Panc1 (cell line): ENCODE measurements around the gene RBMS3. TPM values are rescaled to one million over a fixed set of nuclear protein-coding genes. Genes with fewer than 3 reads are reported as not detected.

Experiments used
- ATAC-seq: fragments of 200-7000 bp; cut with Tn5 transposase; 2 replicates; pipeline ENCODE4 v1.9.1; 2020; ENCODE audit warnings: mild to moderate bottlenecking, moderate library complexity
- BruUV-seq: library from RNA; stranded (reverse); fragments of 400-500 nt; replicated peaks from 2 replicates; lab custom pipeline; 2021; lab: Mats Ljungman, UMichigan
- CTCF ChIA-PET: fragments of 300-600 bp; sonication (Branson Sonifier 250); formaldehyde crosslinking; loops from one replicate; lab custom pipeline; 2022; ENCODE audit warnings: antibody characterized with exemption; lab: Charles Lee
- POLR2A ChIA-PET: fragments of 300-600 bp; sonication (Branson Sonifier 250); formaldehyde crosslinking; loops from one replicate; lab custom pipeline; 2022; ENCODE audit warnings: antibody characterized with exemption; lab: Charles Lee
- DNase-seq: peaks from one replicate; pipeline ENCODE4 v3.0.0-alpha.2; 2010; ENCODE audit warnings: low read depth, low spot score
- H3K27ac ChIP-seq: 2 replicates; pipeline ENCODE4 v1.5.1; 2011; ENCODE audit warnings: mild to moderate bottlenecking, low read length, inconsistent platforms
- H3K27me3 ChIP-seq: fragments of 200-500 bp; sonication (Bioruptor generic); 2 replicates; pipeline ENCODE4 v1.6.0; 2014; ENCODE audit warnings: low read length, inconsistent platforms; ENCODE audit not compliant: control insufficient read depth, insufficient read depth
- H3K36me3 ChIP-seq: fragments of 200-500 bp; sonication (Bioruptor generic); 2 replicates; pipeline ENCODE4 v1.5.1; 2014; ENCODE audit warnings: inconsistent platforms, mild to moderate bottlenecking, low read length, moderate library complexity; ENCODE audit not compliant: control insufficient read depth, insufficient read depth
- H3K4me1 ChIP-seq: 2 replicates; pipeline ENCODE4 v1.5.1; 2011; ENCODE audit warnings: inconsistent platforms, mild to moderate bottlenecking, low read length, moderate library complexity; ENCODE audit not compliant: control insufficient read depth, insufficient read depth
- H3K4me3 ChIP-seq, 2 experiments: 2 replicates each; pipeline ENCODE4 v1.5.1; 2011 to 2012; ENCODE audit warnings: low read depth in 2 of 2, low read length in 2 of 2, mild to moderate bottlenecking in 2 of 2, inconsistent platforms in 1 of 2, moderate library complexity in 1 of 2
- H3K9me3 ChIP-seq: fragments of 200-500 bp; sonication (Bioruptor generic); 2 replicates; pipeline ENCODE4 v1.5.1; 2014; ENCODE audit warnings: low read depth, mild to moderate bottlenecking, inconsistent platforms, low read length, moderate library complexity; ENCODE audit not compliant: control insufficient read depth, insufficient read depth
- CTCF ChIP-seq: fragments of 450-650 bp; IDR thresholded peaks from 2 replicates; pipeline ENCODE4 v1.5.1; 2017; ENCODE audit warnings: mild to moderate bottlenecking
- POLR2AphosphoS5 ChIP-seq: IDR thresholded peaks from 2 replicates; pipeline ENCODE4 v1.6.1; 2012; ENCODE audit warnings: mild to moderate bottlenecking, low read depth, low read length, moderate library complexity
- SIN3A ChIP-seq: IDR thresholded peaks from 2 replicates; pipeline ENCODE4 v1.6.1; 2012; ENCODE audit warnings: low read depth, mild to moderate bottlenecking, low read length, moderate library complexity, borderline replicate concordance; ENCODE audit not compliant: insufficient read depth
- TCF7L2 ChIP-seq: IDR thresholded peaks from 2 replicates; pipeline ENCODE4 v1.6.1; 2011; ENCODE audit warnings: mild to moderate bottlenecking, low read depth, low read length, inconsistent platforms
- in situ Hi-C: cut with HindIII; loops from 2 replicates; pipeline ENCODE4 v1.10.0; 2016; ENCODE audit warnings: low sequenced_read_pairs, low pct_unique_long_range_greater_than_20kb
- intact Hi-C: fragments of 100-400 bp; cut with micrococcal nuclease; formaldehyde crosslinking; loops from one replicate; pipeline ENCODE4 v1.10.0; 2022; ENCODE audit not compliant: unreplicated experiment
- total RNA-seq: library from RNA; stranded (reverse); gene quantifications from one replicate; pipeline ENCODE4 v1.2.1, GENCODE V29; 2021; ENCODE audit not compliant: unreplicated experiment
- TF ChIP-seq, protein P1 (sequence below), 2 experiments: IDR thresholded peaks; 2 replicates each; pipeline ENCODE4 v1.6.1; 2011 to 2012; ENCODE audit warnings: low read depth in 2 of 2, control low read depth in 1 of 2, low read length in 1 of 2, mild to moderate bottlenecking in 1 of 2, moderate library complexity in 1 of 2; ENCODE audit not compliant: insufficient read depth in 1 of 2

RBMS3 gene
- total RNA-seq, 1 experiment from 2014 or later: 1.1 TPM

DNA sequence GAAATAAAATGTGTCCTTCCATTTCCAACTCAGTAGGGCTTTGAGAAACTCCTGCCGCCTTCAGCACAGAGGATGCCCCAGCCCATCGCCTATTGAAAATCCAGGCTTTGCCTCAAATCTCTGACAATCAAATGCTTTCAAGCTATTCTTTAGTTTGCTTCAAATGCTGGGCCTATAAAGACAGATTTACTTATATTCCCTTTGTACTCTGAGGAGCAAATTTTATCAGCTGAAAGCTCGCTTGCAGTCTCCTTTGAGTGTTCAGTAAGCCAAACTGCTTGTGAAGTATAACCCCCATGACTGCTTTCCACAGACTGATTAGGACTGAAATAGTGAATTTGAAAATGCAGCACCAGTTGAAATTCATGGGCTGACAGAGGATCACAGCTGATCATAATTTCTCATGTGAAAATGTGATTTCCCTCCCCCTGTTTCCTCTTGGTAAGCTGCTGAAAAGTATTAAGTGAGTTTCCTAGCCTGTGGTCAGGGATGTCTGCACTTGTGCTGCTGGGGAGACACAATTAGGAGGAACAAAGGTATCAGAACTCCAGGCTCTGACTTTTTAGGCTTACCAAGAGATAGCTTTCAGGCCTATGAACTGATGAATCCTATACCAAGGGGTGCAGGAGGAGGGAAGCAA, 762.2 kb downstream of the RBMS3 start:
- ATAC-seq (no peak), DNase-seq (no peak)
- H3K36me3 ChIP-seq: no peaks in the 10 kb centered on the region
- H3K9me3 ChIP-seq: no peaks in the 10 kb centered on the region
- intact Hi-C loops (loop anchor here (2.0 to 5.0 kb wide), 3 partner anchors 154 to 704 kb away; no protein-coding TSS in a partner anchor), in situ Hi-C loops (no loop called here)
- no TSS peak for BruUV-seq
- TF ChIP-seq POLR2AphosphoS5 (no peak), CTCF (no peak), TCF7L2 (no peak), SIN3A (no peak)
- TF ChIP-seq, protein P1, sequence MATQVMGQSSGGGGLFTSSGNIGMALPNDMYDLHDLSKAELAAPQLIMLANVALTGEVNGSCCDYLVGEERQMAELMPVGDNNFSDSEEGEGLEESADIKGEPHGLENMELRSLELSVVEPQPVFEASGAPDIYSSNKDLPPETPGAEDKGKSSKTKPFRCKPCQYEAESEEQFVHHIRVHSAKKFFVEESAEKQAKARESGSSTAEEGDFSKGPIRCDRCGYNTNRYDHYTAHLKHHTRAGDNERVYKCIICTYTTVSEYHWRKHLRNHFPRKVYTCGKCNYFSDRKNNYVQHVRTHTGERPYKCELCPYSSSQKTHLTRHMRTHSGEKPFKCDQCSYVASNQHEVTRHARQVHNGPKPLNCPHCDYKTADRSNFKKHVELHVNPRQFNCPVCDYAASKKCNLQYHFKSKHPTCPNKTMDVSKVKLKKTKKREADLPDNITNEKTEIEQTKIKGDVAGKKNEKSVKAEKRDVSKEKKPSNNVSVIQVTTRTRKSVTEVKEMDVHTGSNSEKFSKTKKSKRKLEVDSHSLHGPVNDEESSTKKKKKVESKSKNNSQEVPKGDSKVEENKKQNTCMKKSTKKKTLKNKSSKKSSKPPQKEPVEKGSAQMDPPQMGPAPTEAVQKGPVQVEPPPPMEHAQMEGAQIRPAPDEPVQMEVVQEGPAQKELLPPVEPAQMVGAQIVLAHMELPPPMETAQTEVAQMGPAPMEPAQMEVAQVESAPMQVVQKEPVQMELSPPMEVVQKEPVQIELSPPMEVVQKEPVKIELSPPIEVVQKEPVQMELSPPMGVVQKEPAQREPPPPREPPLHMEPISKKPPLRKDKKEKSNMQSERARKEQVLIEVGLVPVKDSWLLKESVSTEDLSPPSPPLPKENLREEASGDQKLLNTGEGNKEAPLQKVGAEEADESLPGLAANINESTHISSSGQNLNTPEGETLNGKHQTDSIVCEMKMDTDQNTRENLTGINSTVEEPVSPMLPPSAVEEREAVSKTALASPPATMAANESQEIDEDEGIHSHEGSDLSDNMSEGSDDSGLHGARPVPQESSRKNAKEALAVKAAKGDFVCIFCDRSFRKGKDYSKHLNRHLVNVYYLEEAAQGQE (IDR thresholded peaks at IDR 0.05; ENCODE audit: insufficient read depth in 1 of 2, low read depth in 2 of 2, low read length in 1 of 2): no peak
- POLR2A ChIA-PET: no interaction called here
- H3K4me1 ChIP-seq: no peaks in the 10 kb centered on the region; the same call in 1 of the 2 replicates
- no peak overlapping the region for H3K27ac ChIP-seq
- H3K4me3 ChIP-seq: no peak overlapping the region
- CTCF ChIA-PET: no interaction called here
- H3K27me3 ChIP-seq: no peaks in the 10 kb centered on the region

DNA sequence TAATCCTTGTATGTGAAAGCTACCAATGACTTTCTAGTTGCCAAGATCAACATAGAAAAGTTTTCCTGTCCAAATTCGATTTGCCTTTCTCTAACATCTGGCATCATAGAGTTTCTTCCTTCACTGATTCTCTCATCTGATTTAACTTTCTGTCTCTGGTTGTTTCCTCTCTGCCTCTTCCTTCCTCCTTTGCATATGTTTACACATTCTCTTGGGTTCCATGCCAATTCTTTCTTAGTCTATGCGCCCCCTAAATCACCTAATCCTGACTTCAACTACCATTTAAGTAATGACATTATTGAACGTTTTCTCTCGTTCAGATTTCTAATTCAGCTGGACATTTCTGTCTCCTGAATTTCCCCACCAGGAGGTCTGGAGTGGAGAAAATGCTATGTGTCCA, 763.6 kb downstream of the RBMS3 start:
- DNase-seq (no peak), ATAC-seq (no peak)
- Histone ChIP-seq H3K4me3 (no peak overlapping the region), H3K27ac (no peak overlapping the region), H3K4me1 (no peaks in the 10 kb centered on the region; the same call in 1 of the 2 replicates), H3K27me3 (no peaks in the 10 kb centered on the region), H3K9me3 (no peaks in the 10 kb centered on the region), H3K36me3 (no peaks in the 10 kb centered on the region)
- no peak for TF ChIP-seq TCF7L2
- TF ChIP-seq, protein P1 (IDR thresholded peaks at IDR 0.05; ENCODE audit: insufficient read depth in 1 of 2, low read depth in 2 of 2, low read length in 1 of 2): no peak
- BruUV-seq: no TSS peak
- in situ Hi-C loops (no loop called here), intact Hi-C loops (loop anchor here (5.0 kb wide), 2 partner anchors 153 to 703 kb away; no protein-coding TSS in a partner anchor)
- ChIA-PET CTCF (interaction anchor here (0.6 kb wide), 1 partner anchor 95 kb away, joined by 10 read pairs; no protein-coding TSS in a partner anchor), POLR2A (no interaction called here)
